Natural killer cell (primary cell): ENCODE results near the gene PYGB. TPM values are rescaled to one million over a fixed set of nuclear protein-coding genes. Genes with fewer than 3 reads are reported as not detected.
A peak's percentile ranks its signal among the peaks of the same experiment; 100 is the strongest.

Experiments used
- ATAC-seq, 3 donors: fragments of 150-1000 bp in 2 of 3; fragments of 200-7000 bp in 1 of 3; cut with Tn5 transposase; 1 replicate in 1 of 3; 2 replicates in 2 of 3; pipeline ENCODE4 v1.10.0; 2021; ENCODE audit warnings: mild to moderate bottlenecking in 2 of 3, moderate library complexity in 2 of 3
- DNase-seq, 2 donors: peaks; one replicate each; pipeline versions ENCODE4 v3.0.0 to v3.0.0-alpha.2; 2013 to 2021; ENCODE audit warnings: mixed read lengths in 1 of 2
- H3K27ac ChIP-seq: one replicate; pipeline ENCODE4 v1.5.1; 2013; ENCODE audit warnings: mild to moderate bottlenecking, low read length
- H3K27me3 ChIP-seq: one replicate; pipeline ENCODE4 v1.6.1; 2013; ENCODE audit warnings: low read length; ENCODE audit not compliant: control insufficient read depth, insufficient read depth
- H3K36me3 ChIP-seq: one replicate; pipeline ENCODE4 v1.6.1; 2013; ENCODE audit warnings: low read length; ENCODE audit not compliant: control insufficient read depth, insufficient read depth
- H3K4me1 ChIP-seq: one replicate; pipeline ENCODE4 v1.6.1; 2013; ENCODE audit warnings: low read length; ENCODE audit not compliant: control insufficient read depth, insufficient read depth
- H3K4me3 ChIP-seq: one replicate; pipeline ENCODE4 v1.5.1; 2013; ENCODE audit warnings: low read length
- H3K9me3 ChIP-seq: one replicate; pipeline ENCODE4 v1.6.1; 2013; ENCODE audit warnings: low read length; ENCODE audit not compliant: control insufficient read depth, insufficient read depth
- H3K27ac Mint-ChIP-seq, 2 donors: one replicate each; pipeline ENCODE4 v1.8.0; 2022; ENCODE audit warnings: mild to moderate bottlenecking in 2 of 2, mixed read lengths in 2 of 2, moderate library complexity in 1 of 2
- H3K27me3 Mint-ChIP-seq, 2 donors: one replicate each; pipeline ENCODE4 v1.8.0; 2022; ENCODE audit warnings: low read depth in 2 of 2, mixed read lengths in 2 of 2
- H3K36me3 Mint-ChIP-seq: one replicate; pipeline ENCODE4 v1.8.0; 2022; ENCODE audit warnings: mixed read lengths
- H3K4me1 Mint-ChIP-seq, 2 donors: one replicate each; pipeline ENCODE4 v1.8.0; 2022; ENCODE audit warnings: mixed read lengths in 2 of 2
- H3K4me3 Mint-ChIP-seq: one replicate; pipeline ENCODE4 v1.8.0; 2022; ENCODE audit warnings: mild to moderate bottlenecking, moderate library complexity, mixed read lengths
- H3K9me3 Mint-ChIP-seq, 2 donors: one replicate each; pipeline ENCODE4 v1.8.0; 2022; ENCODE audit warnings: mixed read lengths in 2 of 2
- WGBS: methylation state at CpG from one replicate; pipeline ENCODE4 v1.1.7; 2013; ENCODE audit warnings: missing lambda C conversion rate; ENCODE audit not compliant: insufficient coverage; 5-methylcytosine and 5-hydroxymethylcytosine counted together
- intact Hi-C: fragments of 100-400 bp; cut with micrococcal nuclease; formaldehyde crosslinking; loops from one replicate; pipeline ENCODE4 v1.14.2; 2022
- total RNA-seq, 4 donors: library from RNA; stranded (reverse); fragments of 120-200 nt in 1 of 4; gene quantifications; one replicate each; pipeline versions ENCODE4 v1.2.3 to v1.2.4, GENCODE V29; 2013 to 2022
- TF ChIP-seq, protein P1 (sequence below): fragments of 200-600 bp; IDR thresholded peaks from one replicate; pipeline ENCODE4 v1.8.0; 2022; ENCODE audit warnings: antibody characterized with exemption

Gene PYGB
- total RNA-seq, 3 donors from 2014 or later (not counting 1 experiment from before 2014, with no cell fraction given): 39.4 to 55.4 (median 47.0) TPM

DNA sequence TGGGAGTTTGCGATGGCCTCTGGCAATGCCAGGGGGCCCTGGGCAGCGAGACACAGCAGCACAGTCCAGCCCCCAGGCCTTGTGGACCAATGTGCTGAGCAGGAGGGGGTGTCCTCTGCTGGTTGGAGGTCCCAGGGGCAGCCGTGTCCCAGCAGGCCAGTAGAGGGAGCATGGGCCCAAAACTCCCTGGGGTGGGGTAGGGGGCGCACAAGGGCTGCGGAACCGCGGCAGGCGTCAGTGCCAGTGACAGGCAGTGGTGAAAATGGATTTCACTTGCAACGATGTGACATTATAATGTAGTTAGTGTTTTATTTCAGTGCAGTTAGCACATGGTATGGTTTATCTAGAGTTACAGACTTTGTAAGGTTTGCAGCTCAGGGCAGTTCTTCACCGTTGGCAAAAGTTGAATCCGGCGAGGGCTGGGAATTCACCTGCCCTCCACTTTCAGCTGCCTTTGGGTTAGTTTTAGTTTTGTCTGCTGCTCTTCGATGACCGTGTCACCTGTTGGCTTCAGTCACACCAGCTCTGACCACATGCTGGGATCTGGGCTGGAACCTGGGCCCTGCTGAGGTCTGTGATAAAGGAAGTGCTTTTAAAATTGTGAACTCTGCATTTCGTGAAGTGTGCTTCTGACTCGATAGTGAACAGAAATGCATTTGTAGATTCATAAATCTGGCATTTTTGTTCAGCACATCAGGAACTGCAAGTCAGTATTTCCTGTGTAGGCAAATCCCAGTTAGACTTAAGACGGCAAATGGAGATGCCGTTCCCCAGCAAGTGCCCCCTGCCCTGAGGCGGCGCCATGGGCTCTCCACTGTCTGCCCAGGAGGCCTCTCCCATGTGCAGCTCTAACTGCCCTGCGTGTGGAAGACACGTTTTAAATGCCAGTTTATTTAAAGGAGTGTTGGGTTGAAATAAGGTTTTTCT, 46.8 kb downstream of the PYGB start:
- H3K36me3 ChIP-seq: peaks cover 17% of the 10 kb centered on the region
- H3K4me3 ChIP-seq: no peak overlapping the region
- H3K9me3 ChIP-seq: no peaks in the 10 kb centered on the region
- no peaks in the 10 kb centered on the region for H3K9me3 Mint-ChIP-seq
- H3K27ac ChIP-seq: no peak overlapping the region
- H3K4me1 Mint-ChIP-seq: no peaks in the 10 kb centered on the region
- 61% methylated on average over 22 of the region's 22 CpGs for WGBS
- DNase-seq: peak; percentile 34 to 77
- TF ChIP-seq, protein P1, sequence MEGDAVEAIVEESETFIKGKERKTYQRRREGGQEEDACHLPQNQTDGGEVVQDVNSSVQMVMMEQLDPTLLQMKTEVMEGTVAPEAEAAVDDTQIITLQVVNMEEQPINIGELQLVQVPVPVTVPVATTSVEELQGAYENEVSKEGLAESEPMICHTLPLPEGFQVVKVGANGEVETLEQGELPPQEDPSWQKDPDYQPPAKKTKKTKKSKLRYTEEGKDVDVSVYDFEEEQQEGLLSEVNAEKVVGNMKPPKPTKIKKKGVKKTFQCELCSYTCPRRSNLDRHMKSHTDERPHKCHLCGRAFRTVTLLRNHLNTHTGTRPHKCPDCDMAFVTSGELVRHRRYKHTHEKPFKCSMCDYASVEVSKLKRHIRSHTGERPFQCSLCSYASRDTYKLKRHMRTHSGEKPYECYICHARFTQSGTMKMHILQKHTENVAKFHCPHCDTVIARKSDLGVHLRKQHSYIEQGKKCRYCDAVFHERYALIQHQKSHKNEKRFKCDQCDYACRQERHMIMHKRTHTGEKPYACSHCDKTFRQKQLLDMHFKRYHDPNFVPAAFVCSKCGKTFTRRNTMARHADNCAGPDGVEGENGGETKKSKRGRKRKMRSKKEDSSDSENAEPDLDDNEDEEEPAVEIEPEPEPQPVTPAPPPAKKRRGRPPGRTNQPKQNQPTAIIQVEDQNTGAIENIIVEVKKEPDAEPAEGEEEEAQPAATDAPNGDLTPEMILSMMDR: peak; percentile 56
- H3K27me3 Mint-ChIP-seq: no peaks in the 10 kb centered on the region
- ATAC-seq: peak; percentile 72 to 91 (median 86)
- no peak overlapping the region for H3K4me3 Mint-ChIP-seq
- no peaks in the 10 kb centered on the region for H3K27me3 ChIP-seq
- intact Hi-C loops: loop anchor here (1.0 kb wide), 1 partner anchor 105 kb away; no protein-coding TSS in a partner anchor
- peak overlapping the region; percentile 38 for H3K27ac Mint-ChIP-seq
- no peaks in the 10 kb centered on the region for H3K36me3 Mint-ChIP-seq
- peaks cover 4% of the 10 kb centered on the region for H3K4me1 ChIP-seq

DNA sequence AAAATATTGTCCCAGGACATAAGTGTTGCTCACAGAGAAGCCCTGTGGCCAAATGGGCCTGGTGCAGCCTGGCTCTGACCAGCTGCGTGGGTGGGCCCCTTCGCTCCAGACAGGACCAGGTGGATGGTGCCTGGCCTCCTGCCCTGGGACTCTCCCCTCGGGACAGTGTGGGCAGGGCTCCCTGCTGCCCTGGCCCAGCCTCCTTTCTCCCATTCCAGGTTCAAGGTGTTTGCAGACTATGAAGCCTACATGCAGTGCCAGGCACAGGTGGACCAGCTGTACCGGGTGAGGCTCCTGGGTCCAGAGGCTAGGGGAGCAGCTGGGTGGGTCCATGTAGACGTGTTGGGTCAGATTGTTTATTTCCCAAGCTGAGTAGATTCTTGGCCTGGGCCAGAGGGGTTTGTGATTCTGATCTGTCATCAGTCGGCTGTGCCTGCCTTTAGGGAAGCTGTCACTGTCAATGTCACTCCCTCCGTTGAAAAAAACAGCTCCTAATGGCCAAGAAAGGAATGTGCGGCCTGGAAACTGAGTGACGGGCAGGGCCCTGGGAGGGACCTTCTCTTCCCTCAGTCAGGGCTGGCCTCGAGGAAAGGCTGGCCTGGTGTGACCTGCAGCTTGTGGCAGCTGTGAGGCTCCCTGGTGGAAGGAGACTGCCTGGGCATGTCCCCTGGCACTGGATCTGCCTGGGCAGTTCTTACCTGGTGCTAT, 47.7 kb downstream of the PYGB start:
- no peak for ATAC-seq
- H3K27me3 Mint-ChIP-seq: no peaks in the 10 kb centered on the region

DNA sequence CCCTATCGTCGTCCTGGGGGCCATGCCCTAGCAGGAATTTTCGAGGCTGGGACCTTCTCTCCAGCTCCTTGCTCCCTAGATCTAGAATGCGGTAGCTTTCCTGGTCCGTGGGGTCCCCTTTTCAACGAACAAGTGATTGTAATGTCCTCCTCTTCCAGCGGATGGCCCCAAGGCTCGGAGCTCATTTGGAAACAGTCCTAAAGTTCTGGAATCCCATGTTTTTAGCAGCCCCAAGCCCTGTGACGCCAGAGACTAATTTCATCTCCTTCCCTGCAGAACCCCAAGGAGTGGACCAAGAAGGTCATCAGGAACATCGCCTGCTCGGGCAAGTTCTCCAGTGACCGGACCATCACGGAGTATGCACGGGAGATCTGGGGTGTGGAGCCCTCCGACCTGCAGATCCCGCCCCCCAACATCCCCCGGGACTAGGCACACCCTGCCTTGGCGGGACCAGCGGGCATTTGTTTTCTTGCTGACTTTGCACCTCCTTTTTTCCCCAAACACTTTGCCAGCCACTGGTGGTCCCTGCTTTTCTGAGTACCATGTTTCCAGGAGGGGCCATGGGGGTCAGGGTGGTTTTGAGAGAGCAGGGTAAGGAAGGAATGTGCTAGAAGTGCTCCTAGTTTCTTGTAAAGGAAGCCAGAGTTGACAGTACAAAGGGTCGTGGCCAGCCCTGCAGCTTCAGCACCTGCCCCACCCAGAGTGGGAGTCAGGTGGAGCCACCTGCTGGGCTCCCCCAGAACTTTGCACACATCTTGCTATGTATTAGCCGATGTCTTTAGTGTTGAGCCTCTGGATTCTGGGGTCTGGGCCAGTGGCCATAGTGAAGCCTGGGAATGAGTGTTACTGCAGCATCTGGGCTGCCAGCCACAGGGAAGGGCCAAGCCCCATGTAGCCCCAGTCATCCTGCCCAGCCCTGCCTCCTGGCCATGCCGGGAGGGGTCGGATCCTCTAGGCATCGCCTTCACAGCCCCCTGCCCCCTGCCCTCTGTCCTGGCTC, 48.5 kb downstream of the PYGB start:
- Mint-ChIP-seq H3K27me3 (no peaks in the 10 kb centered on the region), H3K27ac (no peak overlapping the region), H3K4me3 (no peak overlapping the region), H3K9me3 (no peaks in the 10 kb centered on the region), H3K4me1 (peaks cover 0 to 4% of the 10 kb centered on the region in 2 donors), H3K36me3 (no peaks in the 10 kb centered on the region)
- Histone ChIP-seq H3K9me3 (no peaks in the 10 kb centered on the region), H3K27ac (no peak overlapping the region), H3K4me3 (no peak overlapping the region), H3K27me3 (no peaks in the 10 kb centered on the region), H3K36me3 (peaks cover 6% of the 10 kb centered on the region), H3K4me1 (peaks cover 4% of the 10 kb centered on the region)
- 92% methylated on average over 24 of the region's 24 CpGs for WGBS
- ATAC-seq (peak in 2 of 3 donors; percentile 32 to 34), DNase-seq (peak in 1 of 2 donors; percentile 47)
- intact Hi-C loops: no loop called here
- TF ChIP-seq, protein P1: no peak

More for the DNA sequence above, 47.7 kb downstream of the PYGB start:
- 93% methylated on average over 10 of the region's 10 CpGs for WGBS
- no peaks in the 10 kb centered on the region for H3K36me3 Mint-ChIP-seq
- H3K4me3 Mint-ChIP-seq: no peak overlapping the region
- peaks cover 0 to 4% of the 10 kb centered on the region in 2 donors for H3K4me1 Mint-ChIP-seq
- H3K27ac Mint-ChIP-seq: peak overlapping the region; percentile 38 to 51
- no peaks in the 10 kb centered on the region for H3K9me3 ChIP-seq
- no peak overlapping the region for H3K27ac ChIP-seq
- intact Hi-C loops: no loop called here
- peaks cover 11% of the 10 kb centered on the region for H3K36me3 ChIP-seq
- H3K27me3 ChIP-seq: no peaks in the 10 kb centered on the region
- peaks cover 4% of the 10 kb centered on the region for H3K4me1 ChIP-seq
- H3K9me3 Mint-ChIP-seq: no peaks in the 10 kb centered on the region
- H3K4me3 ChIP-seq: no peak overlapping the region
- TF ChIP-seq, protein P1: no peak
- no peak for DNase-seq
